ENCODE results near the gene CD80. TPM values are rescaled to one million over a fixed set of nuclear protein-coding genes. Genes with fewer than 3 reads are reported as not detected.

The CD80 gene
- total and polyA plus RNA-seq, 2 of the 8 experiments (the other 6 are each of a cell fraction or from before 2014, with no cell fraction given), result 0.11 TPM; not detected in 1

GRCh38 chr3:119494597-119494996 lies 64.8 kb downstream of the CD80 start:
- no peaks in the 10 kb centered on the region for H3K27me3 ChIP-seq (replicated peaks in 1 of 4; ENCODE audit: control insufficient read depth in 3 of 4, extremely low read depth in 1 of 4, insufficient read depth in 3 of 4, low read length in 3 of 4)
- H3K23me2 ChIP-seq (ENCODE audit: low read depth, low read length), result peaks cover 5% of the 10 kb centered on the region; the same call in 1 of the 2 replicates
- no peak overlapping the region for H3K18ac ChIP-seq (ENCODE audit: extremely low read depth, low read length)
- H4K20me1 ChIP-seq (replicated peaks in 1 of 2; ENCODE audit: control insufficient read depth in 1 of 2, insufficient read depth in 2 of 2, low read length in 2 of 2), result no peaks in the 10 kb centered on the region
- H2AFZ ChIP-seq (ENCODE audit: low read length), result no peak overlapping the region
- no peak overlapping the region for H3K56ac ChIP-seq (replicated peaks; ENCODE audit: insufficient read length, low read depth, low read length)
- H3K79me2 ChIP-seq (ENCODE audit: control insufficient read depth in 1 of 2, insufficient read depth in 2 of 2, low read length in 2 of 2), result peaks cover 3 to 10% of the 10 kb centered on the region in 2 experiments; a peak in 2 of 4 replicates
- ChIA-PET POLR2A (ENCODE audit: partially characterized antibody) (interaction anchor here (0.8 to 1.5 kb wide), 2 partner anchors 20 to 71 kb away, joined by 3 read pairs; no protein-coding TSS in a partner anchor), CTCF (ENCODE audit: partially characterized antibody) (interaction anchor here (0.5 to 1.9 kb wide), 9 partner anchors 9 to 219 kb away, joined by 3 to 7 read pairs (median 4); no protein-coding TSS in a partner anchor)
- H3K9me3 ChIP-seq (ENCODE audit: insufficient read depth in 2 of 2, low read depth in 1 of 2, low read length in 1 of 2), result no peaks in the 10 kb centered on the region
- FAIRE-seq, result no peak
- no peak overlapping the region for H3K27ac ChIP-seq (ENCODE audit: low read depth, low read length)
- H3K79me1 ChIP-seq (ENCODE audit: low read depth, low read length), result no peaks in the 10 kb centered on the region; the same call in 1 of the 2 replicates
- H3K4me1 ChIP-seq (replicated peaks in 1 of 4; ENCODE audit: control insufficient read depth in 3 of 4, insufficient read depth in 4 of 4, low read length in 3 of 4), result no peaks in the 10 kb centered on the region
- H4K8ac ChIP-seq (ENCODE audit: extremely low read depth, insufficient read depth, low read length), result no peak overlapping the region
- no peak overlapping the region for H3K4me2 ChIP-seq (ENCODE audit: insufficient read depth in 1 of 2, low read depth in 2 of 2, low read length in 2 of 2)
- no peak for TF ChIP-seq CEBPB (IDR thresholded peaks at IDR 0.05; ENCODE audit: low read depth, low read length)
- TF ChIP-seq BCL11A (IDR thresholded peaks at IDR 0.05; ENCODE audit: low read depth in 2 of 2, low read length in 2 of 2), result no peak
- TF ChIP-seq, protein P1, sequence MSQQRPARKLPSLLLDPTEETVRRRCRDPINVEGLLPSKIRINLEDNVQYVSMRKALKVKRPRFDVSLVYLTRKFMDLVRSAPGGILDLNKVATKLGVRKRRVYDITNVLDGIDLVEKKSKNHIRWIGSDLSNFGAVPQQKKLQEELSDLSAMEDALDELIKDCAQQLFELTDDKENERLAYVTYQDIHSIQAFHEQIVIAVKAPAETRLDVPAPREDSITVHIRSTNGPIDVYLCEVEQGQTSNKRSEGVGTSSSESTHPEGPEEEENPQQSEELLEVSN (IDR thresholded peaks at IDR 0.05), result no peak
- no peak for TF ChIP-seq GTF2F1 (IDR thresholded peaks at IDR 0.05; ENCODE audit: borderline replicate concordance, low read depth, low read length)
- TF ChIP-seq SIRT6 (IDR thresholded peaks at IDR 0.05; ENCODE audit: low read length), result no peak
- no peak for TF ChIP-seq KDM5A (IDR thresholded peaks at IDR 0.05; ENCODE audit: low read length)
- no peak for TF ChIP-seq CBX8 (IDR thresholded peaks at IDR 0.05; ENCODE audit: borderline replicate concordance, low read depth, low read length)
- TF ChIP-seq CHD2 (IDR thresholded peaks at IDR 0.05; ENCODE audit: low read length), result no peak
- TF ChIP-seq TAF1 (IDR thresholded peaks at IDR 0.05; ENCODE audit: low read depth, low read length), result no peak
- TF ChIP-seq POLR2A (IDR thresholded peaks at IDR 0.05; ENCODE audit: control extremely low read depth in 1 of 2, low read depth in 2 of 2, low read length in 2 of 2), result no peak
- TF ChIP-seq CHD1 (IDR thresholded peaks at IDR 0.05; ENCODE audit: low read depth, low read length), result no peak
- TF ChIP-seq MAFK (IDR thresholded peaks at IDR 0.05; ENCODE audit: low read depth, low read length), result no peak
- no peak overlapping the region for H2BK5ac ChIP-seq (ENCODE audit: low read depth, low read length)
- H3K36me3 ChIP-seq (ENCODE audit: control insufficient read depth in 2 of 4, insufficient read depth in 4 of 4, low read length in 3 of 4), result peaks cover 0 to 7% (median 3%) of the 10 kb centered on the region in 4 experiments; a peak in 4 of 8 replicates
- no peak overlapping the region for H2AK5ac ChIP-seq (ENCODE audit: low read depth, low read length)
- H3K9ac ChIP-seq (replicated peaks in 1 of 4; ENCODE audit: extremely low read depth in 1 of 4, low read depth in 3 of 4, low read length in 3 of 4), result no peak overlapping the region
- no peak overlapping the region for H2BK12ac ChIP-seq (ENCODE audit: low read depth, low read length)
- H4K91ac ChIP-seq (replicated peaks; ENCODE audit: insufficient read length, low read length), result no peak overlapping the region
- no peak overlapping the region for H3K23ac ChIP-seq (ENCODE audit: insufficient read length)
- no peak overlapping the region for H4K5ac ChIP-seq (ENCODE audit: insufficient read length, low read depth, low read length)
- H3K4me3 ChIP-seq (ENCODE audit: extremely low read depth in 1 of 4, insufficient read depth in 2 of 4, low read depth in 3 of 4, low read length in 4 of 4), result no peak overlapping the region
- WGBS, 2 experiments (ENCODE audit: extremely low coverage in 1 of 2, insufficient coverage in 1 of 2, insufficient read length in 1 of 2, insufficient replicate concordance in 2 of 2, low coverage in 1 of 2, low lambda C conversion rate in 2 of 2, missing lambda C conversion rate in 1 of 2), result 74% methylated on average over 2 of the region's 2 CpGs; no CpG with 5 or more reads in 1 of the 2 experiments
- no peak overlapping the region for H2BK120ac ChIP-seq (replicated peaks; ENCODE audit: low read depth, low read length)
- no peak overlapping the region for H2BK20ac ChIP-seq (ENCODE audit: low read length)
- DNase-seq (ENCODE audit: low read depth in 1 of 2, low spot score in 2 of 2), result no peak
- H3K14ac ChIP-seq (ENCODE audit: insufficient read length), result no peak overlapping the region
- no peak overlapping the region for H2BK15ac ChIP-seq (ENCODE audit: low read length)
- no peak overlapping the region for H3K4ac ChIP-seq (replicated peaks; ENCODE audit: insufficient read length, low read depth, low read length)
